HG02759 (cell line): ENCODE measurements around the gene AARS2.

Source experiments
- ATAC-seq: cut with Tn5 transposase; IDR thresholded peaks from one replicate; pipeline ENCODE4 v1.9.1; 2021; ENCODE audit warnings: mild to moderate bottlenecking, moderate library complexity; ENCODE audit not compliant: unreplicated experiment

AARS2 gene

DNA sequence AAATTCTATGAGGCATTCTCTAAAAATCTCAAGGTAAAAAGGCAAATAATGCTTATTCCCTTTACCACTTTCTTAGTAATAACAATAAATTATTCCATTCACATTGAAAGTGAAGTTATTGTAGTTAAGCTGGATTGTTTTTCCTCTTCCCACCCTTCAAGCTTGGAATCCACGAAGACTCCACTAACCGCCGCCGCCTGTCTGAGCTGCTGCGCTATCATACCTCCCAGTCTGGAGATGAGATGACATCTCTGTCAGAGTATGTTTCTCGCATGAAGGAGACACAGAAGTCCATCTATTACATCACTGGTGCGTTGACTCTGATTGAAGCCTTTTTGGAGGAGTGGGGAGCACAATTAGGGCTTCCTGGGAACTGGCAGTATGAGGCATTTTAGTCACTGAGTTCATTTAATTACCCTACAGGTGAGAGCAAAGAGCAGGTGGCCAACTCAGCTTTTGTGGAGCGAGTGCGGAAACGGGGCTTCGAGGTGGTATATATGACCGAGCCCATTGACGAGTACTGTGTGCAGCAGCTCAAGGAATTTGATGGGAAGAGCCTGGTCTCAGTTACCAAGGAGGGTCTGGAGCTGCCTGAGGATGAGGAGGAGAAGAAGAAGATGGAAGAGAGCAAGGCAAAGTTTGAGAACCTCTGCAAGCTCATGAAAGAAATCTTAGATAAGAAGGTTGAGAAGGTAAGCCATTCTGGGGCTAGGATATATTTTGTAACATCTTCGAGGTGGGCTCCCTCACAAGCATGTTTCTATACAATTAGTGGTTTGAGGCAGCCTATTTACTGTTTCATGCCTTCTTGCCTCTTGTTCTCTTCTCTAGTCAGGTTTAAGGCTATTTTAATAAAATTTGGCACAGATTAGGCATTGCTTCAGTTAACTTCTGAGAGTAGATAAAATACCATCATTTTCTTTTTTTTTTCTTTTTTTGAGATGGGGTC, 61.3 kb downstream of the AARS2 start:
- no peak for ATAC-seq

GRCh38 chr6:44250718-44251123, 62.4 kb downstream of the AARS2 start:
- ATAC-seq, result no peak

- ATAC-seq, result no peak
Observed at GRCh38 chr6:44250067-44250717, 63.0 kb downstream of the AARS2 start.
